ENCODE data around the gene DENND4A. TPM values are rescaled to one million over a fixed set of nuclear protein-coding genes. Genes with fewer than 3 reads are reported as not detected.

Gene DENND4A
- total and polyA plus RNA-seq, 2 of the 4 experiments (the other 2 are of a cell fraction) = 4.1 to 17.7 TPM

DNA sequence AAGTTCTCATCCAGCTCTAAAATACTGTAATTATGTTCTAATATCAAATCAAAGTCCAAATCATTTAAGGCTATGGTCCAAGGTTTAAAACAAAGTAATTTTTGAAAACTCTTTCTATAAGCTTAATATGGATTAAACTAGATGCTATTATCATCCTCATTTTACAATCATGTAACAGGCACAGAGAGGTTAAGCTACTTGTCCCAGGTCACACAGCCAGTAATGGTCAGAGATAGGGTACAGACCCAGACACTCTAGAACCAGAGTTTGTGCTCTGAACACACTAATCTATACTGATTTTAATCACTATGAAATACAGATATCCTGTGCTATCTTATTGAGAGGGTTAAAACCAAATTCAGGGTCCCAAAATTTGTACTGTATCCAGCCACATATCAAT is 44.8 kb downstream of the DENND4A start:
- no TSS peak for BruUV-seq (replicated peaks)
- no peak overlapping the region for H2BK15ac ChIP-seq (ENCODE audit: low read depth, low read length)
- no peak overlapping the region for H2AK9ac ChIP-seq (replicated peaks; ENCODE audit: low read depth, low read length, poor library complexity)

More for the DNA sequence above, 44.8 kb downstream of the DENND4A start:
- no peaks in the 10 kb centered on the region for H4K20me1 ChIP-seq (ENCODE audit: insufficient read depth, low read length)
- ChIA-PET POLR2A (ENCODE audit: unreplicated experiment) (no interaction called here), CTCF (interaction anchor here (0.6 kb wide), 1 partner anchor 34 kb away, joined by 4 read pairs; no protein-coding TSS in a partner anchor)
- no peaks in the 10 kb centered on the region for H3K4me1 ChIP-seq (ENCODE audit: control insufficient read depth, insufficient read depth, low read length)
- no peak overlapping the region for H3K4ac ChIP-seq (ENCODE audit: low read depth, low read length)
- no peak overlapping the region for H4K8ac ChIP-seq (ENCODE audit: low read depth in 2 of 2, low read length in 2 of 2)
- no peaks in the 10 kb centered on the region for H3K27me3 ChIP-seq (ENCODE audit: control insufficient read depth, insufficient read depth, low read length)
- H3K4me3 ChIP-seq (ENCODE audit: insufficient read depth, low read depth, low read length) = no peak overlapping the region
- no peak overlapping the region for H4K91ac ChIP-seq (ENCODE audit: insufficient read depth, low read depth, low read length)
- H2BK120ac ChIP-seq (ENCODE audit: low read depth, low read length) = no peak overlapping the region
- no peak overlapping the region for H3K9ac ChIP-seq (ENCODE audit: low read depth, low read length)
- no peak overlapping the region for H3K27ac ChIP-seq (ENCODE audit: insufficient read depth, low read length)
- H3K36me3 ChIP-seq (ENCODE audit: control insufficient read depth, insufficient read depth, low read length) = peaks cover 1% of the 10 kb centered on the region; the same call in 1 of the 2 replicates
- no peak overlapping the region for H3K18ac ChIP-seq (ENCODE audit: low read depth, low read length)
- H3K9me1 ChIP-seq (ENCODE audit: insufficient read depth, low read length) = no peaks in the 10 kb centered on the region
- no peak for TF ChIP-seq MXI1 (IDR thresholded peaks at IDR 0.05; ENCODE audit: borderline replicate concordance, low read depth, low read length)
- TF ChIP-seq NFE2L2 (IDR thresholded peaks at IDR 0.05; ENCODE audit: low read depth, low read length) = no peak
- TF ChIP-seq BHLHE40 (IDR thresholded peaks at IDR 0.05; ENCODE audit: low read depth, low read length) = no peak
- TF ChIP-seq RCOR1 (IDR thresholded peaks at IDR 0.05; ENCODE audit: insufficient replicate concordance, low read length) = no peak
- H2AFZ ChIP-seq (replicated peaks; ENCODE audit: low read length, poor library complexity) = no peak overlapping the region
- intact Hi-C loops (cut with micrococcal nuclease) (no loop called here), in situ Hi-C loops (cut with MboI; ENCODE audit: low sequenced_read_pairs) (no loop called here), dilution Hi-C loops (cut with HindIII; ENCODE audit: low sequenced_read_pairs, unreplicated experiment) (no loop called here)
- DNase-seq (no peak), ATAC-seq (ENCODE audit: low read depth) (no peak)
- H3K14ac ChIP-seq (replicated peaks; ENCODE audit: low read depth, low read length) = no peak overlapping the region
- no peaks in the 10 kb centered on the region for H3K9me3 ChIP-seq (ENCODE audit: control insufficient read depth, insufficient read depth, low read length)
- H3K4me2 ChIP-seq (ENCODE audit: low read depth, low read length) = no peak overlapping the region
- H4K5ac ChIP-seq (ENCODE audit: low read depth, low read length) = no peak overlapping the region
- H3K79me1 ChIP-seq (ENCODE audit: low read depth in 1 of 2, low read length in 2 of 2) = no peaks in the 10 kb centered on the region; a peak in 1 of 4 replicates
- H2BK20ac ChIP-seq (ENCODE audit: low read depth, low read length) = no peak overlapping the region
- no peak overlapping the region for H3K23ac ChIP-seq (ENCODE audit: low read depth, low read length)
- H3K56ac ChIP-seq (ENCODE audit: extremely low read depth, insufficient read depth, low read length) = no peak overlapping the region
- no peak overlapping the region for H2AK5ac ChIP-seq (ENCODE audit: low read depth, low read length)
- no peak overlapping the region for H2BK5ac ChIP-seq (ENCODE audit: low read depth, low read length, poor library complexity, severe bottlenecking)
